CD4-positive, CD25-positive, alpha-beta regulatory T cell (primary cell): Measurements from ENCODE around the gene BCAN. TPM values are rescaled to one million over a fixed set of nuclear protein-coding genes. Genes with fewer than 3 reads are reported as not detected.

Experiments used
- ATAC-seq, 2 donors: fragments of 150-1000 bp; cut with Tn5 transposase; one replicate each; pipeline ENCODE4 v1.10.0; 2021; ENCODE audit warnings: low read depth in 2 of 2, moderate number of reproducible peaks in 2 of 2, moderate library complexity in 1 of 2
- DNase-seq, 3 donors: peaks; one replicate each; pipeline versions ENCODE4 v3.0.0 to v3.0.0-alpha.2; 2012 to 2022; ENCODE audit warnings: mixed read lengths in 1 of 3
- H3K27ac ChIP-seq: one replicate; pipeline ENCODE4 v1.7.0; 2013; ENCODE audit warnings: mild to moderate bottlenecking, low read length; ENCODE audit not compliant: insufficient read depth, poor library complexity, severe bottlenecking
- H3K27me3 ChIP-seq: one replicate; pipeline ENCODE4 v1.7.0; 2013; ENCODE audit warnings: low read length; ENCODE audit not compliant: control insufficient read depth, insufficient read depth
- H3K36me3 ChIP-seq: one replicate; pipeline ENCODE4 v1.7.0; 2013; ENCODE audit warnings: mild to moderate bottlenecking, low read length, moderate library complexity; ENCODE audit not compliant: control insufficient read depth, insufficient read depth
- H3K4me1 ChIP-seq: 2 replicates; pipeline ENCODE4 v1.7.0; 2013; ENCODE audit warnings: mild to moderate bottlenecking, low read length; ENCODE audit not compliant: insufficient read depth, control insufficient read depth, poor library complexity, severe bottlenecking
- H3K4me3 ChIP-seq: one replicate; pipeline ENCODE4 v1.7.0; 2013; ENCODE audit warnings: low read depth, mild to moderate bottlenecking, low read length, moderate library complexity
- H3K9me3 ChIP-seq, 2 experiments: 1 replicate in 1 of 2; 2 replicates in 1 of 2; pipeline ENCODE4 v1.7.0; 2013; ENCODE audit warnings: low read length in 2 of 2, mild to moderate bottlenecking in 1 of 2, moderate library complexity in 1 of 2; ENCODE audit not compliant: control insufficient read depth in 2 of 2
- H3K27ac Mint-ChIP-seq, 3 donors: one replicate each; pipeline ENCODE4 v1.8.0; 2020 to 2022; ENCODE audit warnings: mild to moderate bottlenecking in 3 of 3, mixed read lengths in 3 of 3, moderate library complexity in 2 of 3
- H3K27me3 Mint-ChIP-seq: one replicate; pipeline ENCODE4 v1.8.0; 2022; ENCODE audit warnings: mild to moderate bottlenecking, mixed read lengths
- H3K36me3 Mint-ChIP-seq: one replicate; pipeline ENCODE4 v1.8.0; 2020; ENCODE audit warnings: mixed read lengths
- H3K4me1 Mint-ChIP-seq, 4 donors: one replicate each; pipeline ENCODE4 v1.8.0; 2020 to 2022; ENCODE audit warnings: mixed read lengths in 4 of 4, mild to moderate bottlenecking in 1 of 4
- H3K4me3 Mint-ChIP-seq, 4 donors: one replicate each; pipeline ENCODE4 v1.8.0; 2020 to 2022; ENCODE audit warnings: mild to moderate bottlenecking in 4 of 4, mixed read lengths in 4 of 4, moderate library complexity in 3 of 4
- H3K9me3 Mint-ChIP-seq, 7 donors: one replicate each; pipeline ENCODE4 v1.8.0; 2020 to 2022; ENCODE audit warnings: mixed read lengths in 7 of 7, mild to moderate bottlenecking in 3 of 7, moderate library complexity in 2 of 7
- polyA plus RNA-seq, 4 donors: library from polyadenylated mRNA; unstranded; fragments of 300-500 nt; fragmentation: Illumina TruSeq; gene quantifications; one replicate each; pipeline ENCODE4 v1.2.3, GENCODE V29; 2021
- total RNA-seq: library from RNA; stranded (reverse); gene quantifications from one replicate; pipeline ENCODE4 v1.2.3, GENCODE V29; 2022

Gene BCAN
- total and polyA plus RNA-seq, 5 donors from 2014 or later: not detected

DNA sequence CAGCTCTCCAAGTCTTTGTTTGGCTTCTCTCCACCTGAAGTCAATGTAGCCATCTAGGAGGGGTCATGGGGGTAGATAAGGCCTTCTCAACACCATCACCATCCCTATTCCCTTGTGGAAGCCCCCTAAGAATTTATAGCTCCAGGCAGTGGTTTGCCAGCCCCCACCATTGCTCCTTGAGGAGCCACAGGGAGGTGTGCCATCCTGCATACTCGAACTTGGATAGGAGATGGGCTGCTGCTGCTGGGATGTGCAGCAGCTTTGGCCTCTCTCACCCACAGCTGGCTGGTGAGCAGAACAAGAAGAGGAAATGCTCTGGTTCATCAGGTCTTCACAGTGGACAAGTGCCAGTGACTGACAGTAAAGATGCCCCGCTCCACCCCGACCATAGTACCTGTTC is 45.5 kb upstream of the BCAN start:
- Histone ChIP-seq H3K27me3 (no peaks in the 10 kb centered on the region), H3K9me3 (no peaks in the 10 kb centered on the region), H3K36me3 (peaks cover 51% of the 10 kb centered on the region), H3K4me3 (no peak overlapping the region), H3K27ac (no peak overlapping the region), H3K4me1 (peaks cover 23% of the 10 kb centered on the region)
- ATAC-seq (no peak), DNase-seq (no peak)
- Mint-ChIP-seq H3K36me3 (peaks cover 25% of the 10 kb centered on the region), H3K27ac (peak overlapping the region in 1 of 3 donors; percentile 89), H3K4me3 (peak overlapping the region in 2 of 4 donors; percentile 13 to 84), H3K4me1 (peaks cover 0 to 45% (median 25%) of the 10 kb centered on the region in 4 donors), H3K27me3 (no peaks in the 10 kb centered on the region), H3K9me3 (no peaks in the 10 kb centered on the region)

DNA sequence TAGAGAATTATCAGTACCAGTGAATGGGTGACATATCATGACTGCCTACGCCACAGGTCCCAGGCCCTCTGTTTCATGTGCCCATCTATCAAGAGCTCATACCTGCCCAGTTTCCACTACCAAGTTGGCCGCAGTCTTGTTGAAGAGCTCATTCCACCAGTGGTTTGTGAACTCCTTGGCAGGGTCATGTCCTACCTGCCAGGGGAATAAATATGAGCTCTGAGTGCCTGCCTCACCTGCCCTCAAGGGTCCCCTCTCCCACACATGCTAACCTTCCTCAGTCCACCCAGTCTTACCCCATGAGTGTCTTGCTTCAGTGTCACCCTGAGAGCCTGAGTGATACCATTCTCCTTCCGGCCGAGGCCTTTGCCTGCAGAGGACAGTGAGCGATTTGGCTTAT is 43.8 kb upstream of the BCAN start:
- peaks cover 25% of the 10 kb centered on the region for H3K36me3 Mint-ChIP-seq
- Histone ChIP-seq H3K9me3 (no peaks in the 10 kb centered on the region), H3K4me1 (peaks cover 27% of the 10 kb centered on the region), H3K36me3 (peaks cover 51% of the 10 kb centered on the region), H3K27me3 (no peaks in the 10 kb centered on the region), H3K4me3 (no peak overlapping the region), H3K27ac (no peak overlapping the region)
- DNase-seq (no peak), ATAC-seq (no peak)
- peak overlapping the region in 3 of 4 donors; percentile 26 to 84 (median 35) for H3K4me3 Mint-ChIP-seq
- no peaks in the 10 kb centered on the region for H3K27me3 Mint-ChIP-seq
- peak overlapping the region in 2 of 3 donors; percentile 80 to 81 for H3K27ac Mint-ChIP-seq
- no peaks in the 10 kb centered on the region for H3K9me3 Mint-ChIP-seq
- H3K4me1 Mint-ChIP-seq: peaks cover 4 to 49% (median 35%) of the 10 kb centered on the region in 4 donors

DNA sequence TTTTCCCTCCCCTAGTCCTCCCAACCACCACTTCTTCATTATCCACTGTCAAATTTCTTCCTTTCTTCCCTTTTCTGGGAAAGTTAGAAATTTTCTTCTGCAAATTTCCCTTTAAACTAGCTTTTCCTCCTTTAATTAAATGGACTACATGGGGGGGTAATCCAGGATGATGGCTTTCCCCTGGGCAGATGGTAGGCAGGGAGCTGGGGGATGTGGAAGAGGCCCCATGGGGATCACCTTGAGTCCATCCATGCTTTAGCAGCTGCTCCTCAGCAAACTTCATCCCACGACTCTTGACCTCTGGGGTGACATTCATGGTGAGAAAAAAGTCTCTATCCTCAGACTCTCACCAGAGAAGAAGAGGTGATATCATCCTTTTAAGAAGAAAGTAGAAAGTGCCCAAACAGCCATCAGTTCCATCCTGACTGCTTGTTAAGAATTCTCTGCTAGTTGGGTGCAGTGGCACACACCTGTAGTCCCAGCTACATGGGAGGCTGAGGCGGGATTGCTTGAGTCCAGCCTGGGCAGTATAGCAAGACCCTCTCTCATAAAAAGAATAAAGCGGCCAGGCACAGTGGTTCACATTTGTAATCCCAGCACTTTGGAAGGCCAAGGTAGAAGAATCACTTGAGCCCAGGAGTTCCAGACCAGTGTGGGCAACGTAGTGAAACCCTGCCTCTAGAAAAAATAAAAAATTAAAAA is 43.0 kb upstream of the BCAN start:
- H3K4me1 Mint-ChIP-seq: peaks cover 4 to 47% (median 35%) of the 10 kb centered on the region in 4 donors
- DNase-seq (no peak), ATAC-seq (no peak)
- H3K36me3 Mint-ChIP-seq: peaks cover 25% of the 10 kb centered on the region
- Histone ChIP-seq H3K9me3 (no peaks in the 10 kb centered on the region), H3K27ac (no peak overlapping the region), H3K36me3 (peaks cover 47% of the 10 kb centered on the region), H3K4me3 (no peak overlapping the region), H3K4me1 (peaks cover 28% of the 10 kb centered on the region), H3K27me3 (no peaks in the 10 kb centered on the region)
- H3K27me3 Mint-ChIP-seq: no peaks in the 10 kb centered on the region
- H3K9me3 Mint-ChIP-seq: no peaks in the 10 kb centered on the region
- peak overlapping the region in 2 of 3 donors; percentile 80 to 81 for H3K27ac Mint-ChIP-seq
- H3K4me3 Mint-ChIP-seq: peak overlapping the region in 3 of 4 donors; percentile 26 to 84 (median 68)

DNA sequence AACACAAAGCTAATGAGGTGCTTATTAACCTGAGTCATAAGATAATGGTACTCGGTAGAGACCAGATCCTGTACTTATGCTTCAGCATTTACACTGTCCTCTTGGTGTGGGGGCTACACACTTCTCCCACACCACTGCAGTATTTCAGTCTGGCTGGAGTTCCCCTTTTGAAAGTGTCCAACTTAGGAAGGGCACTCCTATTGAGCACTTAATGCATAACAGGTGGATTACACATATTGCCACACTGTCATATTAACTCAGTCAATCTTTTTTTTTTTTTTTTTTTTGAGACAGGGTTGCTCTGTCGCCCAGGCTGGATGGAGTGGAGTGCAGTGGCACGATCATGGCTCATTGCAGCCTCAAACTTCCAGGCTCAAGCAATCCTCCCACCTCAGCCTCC is 42.1 kb upstream of the BCAN start:
- H3K9me3 ChIP-seq: no peaks in the 10 kb centered on the region
- no peak overlapping the region for H3K4me3 ChIP-seq
- no peaks in the 10 kb centered on the region for H3K27me3 ChIP-seq
- H3K36me3 ChIP-seq: peaks cover 37% of the 10 kb centered on the region
- peak overlapping the region; percentile 24 for H3K27ac ChIP-seq
- Mint-ChIP-seq H3K36me3 (peaks cover 24% of the 10 kb centered on the region), H3K4me1 (peaks cover 4 to 47% (median 35%) of the 10 kb centered on the region in 4 donors), H3K9me3 (no peaks in the 10 kb centered on the region), H3K27me3 (no peaks in the 10 kb centered on the region), H3K4me3 (peak overlapping the region; percentile 84 to 100 (median 92)), H3K27ac (peak overlapping the region in 1 of 3 donors; percentile 93)
- peaks cover 28% of the 10 kb centered on the region for H3K4me1 ChIP-seq
- ATAC-seq (peak in 1 of 2 donors; percentile 47), DNase-seq (peak in 2 of 3 donors; percentile 21 to 51)

DNA sequence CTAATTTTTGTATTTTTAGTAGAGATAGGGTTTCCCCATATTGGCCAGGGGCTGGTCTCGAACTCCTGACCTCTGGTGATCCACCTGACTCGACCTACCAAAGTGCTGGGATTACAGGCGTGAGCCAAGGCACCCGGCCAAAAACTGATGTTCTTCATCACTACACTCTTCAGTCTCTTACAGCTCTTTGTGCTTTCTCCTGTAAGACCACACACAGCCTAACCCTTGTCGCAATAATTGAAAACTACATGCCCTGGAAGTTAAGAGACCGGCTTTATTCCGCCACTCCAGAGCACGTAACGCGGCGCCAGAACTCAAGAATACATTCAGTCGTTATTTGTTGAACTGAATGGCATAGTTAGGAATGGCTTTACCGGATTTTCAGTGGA is 41.2 kb upstream of the BCAN start:
- H3K27ac ChIP-seq: peak overlapping the region; percentile 78
- H3K27me3 ChIP-seq: no peaks in the 10 kb centered on the region
- H3K4me3 ChIP-seq: peak overlapping the region; percentile 97
- peak overlapping the region; percentile 84 to 100 (median 99) for H3K4me3 Mint-ChIP-seq
- no peaks in the 10 kb centered on the region for H3K9me3 ChIP-seq
- H3K36me3 Mint-ChIP-seq: peaks cover 16% of the 10 kb centered on the region
- peaks cover 28% of the 10 kb centered on the region for H3K4me1 ChIP-seq
- H3K9me3 Mint-ChIP-seq: no peaks in the 10 kb centered on the region
- DNase-seq (no peak), ATAC-seq (peak in 1 of 2 donors; percentile 5)
- no peaks in the 10 kb centered on the region for H3K27me3 Mint-ChIP-seq
- peaks cover 31% of the 10 kb centered on the region for H3K36me3 ChIP-seq
- H3K27ac Mint-ChIP-seq: peak overlapping the region; percentile 93 to 99 (median 99)
- H3K4me1 Mint-ChIP-seq: peaks cover 4 to 41% (median 28%) of the 10 kb centered on the region in 4 donors

DNA sequence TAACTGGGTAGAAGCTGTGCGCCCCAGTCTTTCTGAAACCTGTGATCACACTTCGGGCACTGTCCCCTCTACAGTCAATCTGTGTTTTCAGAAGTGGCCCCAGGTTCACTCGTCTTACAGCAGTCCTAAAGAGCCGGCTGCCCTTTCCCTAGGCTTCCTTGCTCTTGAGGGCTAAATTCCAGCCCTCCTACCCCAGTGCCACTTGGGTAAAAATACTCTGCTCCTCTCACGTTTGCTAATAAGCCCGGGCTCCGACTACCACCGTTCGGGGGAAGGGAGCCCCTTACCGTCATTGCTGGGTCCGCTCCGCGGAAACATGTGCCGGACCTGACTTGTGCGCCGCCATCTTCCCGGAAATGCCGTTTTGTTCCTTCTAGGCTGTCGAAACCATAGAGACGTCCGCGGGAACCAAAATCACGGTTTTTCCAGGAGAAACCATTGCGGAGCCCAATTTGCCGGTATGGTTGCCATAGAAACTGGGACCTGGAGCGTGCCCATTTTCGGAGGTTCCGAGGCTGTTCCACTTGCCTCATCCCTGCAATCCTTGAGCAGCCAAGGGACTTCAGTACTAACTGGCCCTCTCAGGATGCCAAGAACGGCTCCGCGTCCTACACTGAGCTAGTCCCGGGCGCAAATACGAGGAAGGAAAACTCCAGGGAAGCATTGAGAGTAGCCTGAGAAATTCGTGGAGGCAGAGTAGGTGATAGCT is 40.6 kb upstream of the BCAN start, which contains the start of gene GPATCH4:
Gene GPATCH4, minus strand, starts transcription at position 358 of the 709 bp plus-strand sequence.
- ATAC-seq (peak; percentile 82 to 84), DNase-seq (peak; percentile 71 to 93 (median 77))
- Histone ChIP-seq H3K27me3 (no peaks in the 10 kb centered on the region), H3K36me3 (peaks cover 26% of the 10 kb centered on the region), H3K9me3 (no peaks in the 10 kb centered on the region), H3K27ac (peak within 1 kb of the TSS; percentile 78), H3K4me3 (peak within 1 kb of the TSS; percentile 97), H3K4me1 (peaks cover 28% of the 10 kb centered on the region)
- no peaks in the 10 kb centered on the region for H3K27me3 Mint-ChIP-seq
- peaks cover 14% of the 10 kb centered on the region for H3K36me3 Mint-ChIP-seq
- H3K4me1 Mint-ChIP-seq: peaks cover 4 to 41% (median 28%) of the 10 kb centered on the region in 4 donors
- peak within 1 kb of the TSS; percentile 93 to 99 (median 99) for H3K27ac Mint-ChIP-seq
- H3K9me3 Mint-ChIP-seq: no peaks in the 10 kb centered on the region
- peak within 1 kb of the TSS; percentile 84 to 100 (median 99) for H3K4me3 Mint-ChIP-seq

DNA sequence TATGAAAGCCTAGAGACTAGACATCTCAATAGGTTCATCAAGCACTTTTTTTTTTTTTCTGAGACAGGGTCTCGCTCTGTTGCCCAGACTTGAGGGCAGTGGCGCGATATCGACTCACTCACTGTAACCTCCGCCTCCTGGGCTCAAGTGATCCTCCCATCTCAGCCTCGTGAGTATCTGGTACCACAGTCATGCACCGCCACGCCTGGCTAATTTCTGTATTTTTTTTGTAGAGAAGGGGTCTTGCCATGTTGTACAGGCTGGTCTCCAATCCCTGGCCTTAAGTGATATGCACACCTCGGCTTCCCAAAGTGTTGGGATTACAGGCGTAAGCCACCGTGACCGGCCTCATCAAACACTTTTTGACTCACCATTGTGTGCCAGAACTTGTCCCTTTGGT is 40.0 kb upstream of the BCAN start:
- ATAC-seq: no peak
- Mint-ChIP-seq H3K27ac (peak overlapping the region; percentile 93 to 99 (median 99)), H3K4me3 (peak overlapping the region; percentile 84 to 100 (median 99)), H3K27me3 (peaks cover 1% of the 10 kb centered on the region), H3K9me3 (no peaks in the 10 kb centered on the region), H3K36me3 (peaks cover 10% of the 10 kb centered on the region), H3K4me1 (peaks cover 4 to 41% (median 27%) of the 10 kb centered on the region in 4 donors)
- DNase-seq: no peak
- no peaks in the 10 kb centered on the region for H3K9me3 ChIP-seq
- peak overlapping the region; percentile 97 for H3K4me3 ChIP-seq
- H3K27me3 ChIP-seq: no peaks in the 10 kb centered on the region
- H3K27ac ChIP-seq: peak overlapping the region; percentile 78
- H3K36me3 ChIP-seq: peaks cover 20% of the 10 kb centered on the region
- peaks cover 28% of the 10 kb centered on the region for H3K4me1 ChIP-seq
